DOHH2 (cell line): ENCODE data around the gene USPL1.
A peak's percentile ranks its signal among the peaks of the same experiment; 100 is the strongest.

Source experiments
- H3F3A ChIP-seq: fragments of 200-600 bp; sonication (generic), shearing (Covaris generic); 2 replicates; pipeline ENCODE4 v1.6.0; 2016; ENCODE audit warnings: antibody characterized with exemption, mild to moderate bottlenecking; ENCODE audit not compliant: control insufficient read depth, insufficient read depth
- H3K27ac ChIP-seq: fragments of 200-600 bp; sonication (generic); 2 replicates; pipeline ENCODE4 v1.5.1; 2014; ENCODE audit warnings: low read depth, mild to moderate bottlenecking, low read length, moderate library complexity
- H3K27me3 ChIP-seq: fragments of 200-600 bp; sonication (generic); 2 replicates; pipeline ENCODE4 v1.6.1; 2014; ENCODE audit warnings: mild to moderate bottlenecking, low read length, mixed read lengths; ENCODE audit not compliant: control insufficient read depth
- H3K36me3 ChIP-seq: fragments of 200-600 bp; sonication (generic); 2 replicates; pipeline ENCODE4 v1.6.1; 2014; ENCODE audit warnings: mild to moderate bottlenecking, low read length, moderate library complexity, mixed read lengths; ENCODE audit not compliant: control insufficient read depth
- H3K4me1 ChIP-seq: fragments of 200-600 bp; sonication (generic); 2 replicates; pipeline ENCODE4 v1.6.1; 2014; ENCODE audit warnings: mild to moderate bottlenecking, low read length, mixed read lengths; ENCODE audit not compliant: control insufficient read depth
- H3K4me2 ChIP-seq: fragments of 200-600 bp; sonication (generic); 2 replicates; pipeline ENCODE4 v1.6.0; 2014; ENCODE audit warnings: mild to moderate bottlenecking, low read length, moderate library complexity
- H3K4me3 ChIP-seq: fragments of 200-600 bp; sonication (generic); 2 replicates; pipeline ENCODE4 v1.5.1; 2014; ENCODE audit warnings: mild to moderate bottlenecking, low read length, mixed read lengths
- H3K79me2 ChIP-seq: fragments of 200-600 bp; sonication (generic); 2 replicates; pipeline ENCODE4 v1.6.1; 2014; ENCODE audit warnings: mild to moderate bottlenecking, low read length, mixed read lengths; ENCODE audit not compliant: control insufficient read depth
- H3K9me2 ChIP-seq: fragments of 200-600 bp; sonication (generic); replicated peaks from 2 replicates; pipeline ENCODE4 v1.6.1; 2014; ENCODE audit warnings: mild to moderate bottlenecking, low read length, mixed read lengths; ENCODE audit not compliant: control insufficient read depth
- H3K9me3 ChIP-seq: fragments of 200-600 bp; sonication (generic); 2 replicates; pipeline ENCODE4 v1.6.1; 2014; ENCODE audit warnings: antibody characterized with exemption, low read length, mixed read lengths; ENCODE audit not compliant: control insufficient read depth, insufficient read depth
- H4K20me1 ChIP-seq: fragments of 200-600 bp; sonication (generic); 2 replicates; pipeline ENCODE4 v1.6.0; 2014; ENCODE audit warnings: low read depth, mild to moderate bottlenecking, antibody characterized with exemption, low read length, moderate library complexity; ENCODE audit not compliant: control insufficient read depth, insufficient read depth
- CTCF ChIP-seq: fragments of 200-600 bp; sonication (generic); IDR thresholded peaks from one replicate; pipeline ENCODE4 v1.5.1; 2014; ENCODE audit warnings: antibody characterized with exemption, mild to moderate bottlenecking, low read depth, low read length; ENCODE audit not compliant: poor library complexity, severe bottlenecking
- EZH2phosphoT487 ChIP-seq: fragments of 200-600 bp; sonication (generic); IDR thresholded peaks from 2 replicates; pipeline ENCODE4 v1.6.1; 2017; ENCODE audit warnings: borderline replicate concordance, mild to moderate bottlenecking, antibody characterized with exemption, low read length, moderate library complexity, mixed read lengths

Gene USPL1

GRCh38 chr13:30610311-30610710 is 7.4 kb upstream of the USPL1 start:
- no peaks in the 10 kb centered on the region for H3K9me2 ChIP-seq
- H3K79me2 ChIP-seq: peaks cover 66% of the 10 kb centered on the region
- no peaks in the 10 kb centered on the region for H3K27me3 ChIP-seq
- peak overlapping the region; percentile 63 for H3K4me2 ChIP-seq
- H3K27ac ChIP-seq: peak overlapping the region; percentile 40
- H3K9me3 ChIP-seq: no peaks in the 10 kb centered on the region
- peaks cover 29% of the 10 kb centered on the region for H3F3A ChIP-seq
- TF ChIP-seq CTCF (no peak), EZH2phosphoT487 (no peak)
- H3K4me3 ChIP-seq: peak overlapping the region; percentile 50
- no peaks in the 10 kb centered on the region for H4K20me1 ChIP-seq
- H3K4me1 ChIP-seq: peaks cover 83% of the 10 kb centered on the region
- H3K36me3 ChIP-seq: peaks cover 30% of the 10 kb centered on the region

GRCh38 chr13:30615481-30615865 is 2.2 kb upstream of the USPL1 start:
- H3F3A ChIP-seq: peaks cover 28% of the 10 kb centered on the region
- H3K27ac ChIP-seq: peak overlapping the region; percentile 91
- peak overlapping the region; percentile 69 for H3K4me2 ChIP-seq
- no peaks in the 10 kb centered on the region for H3K9me3 ChIP-seq
- H3K27me3 ChIP-seq: no peaks in the 10 kb centered on the region
- peak overlapping the region; percentile 79 for H3K4me3 ChIP-seq
- no peak for TF ChIP-seq EZH2phosphoT487
- TF ChIP-seq CTCF: no peak
- peaks cover 68% of the 10 kb centered on the region for H3K4me1 ChIP-seq
- peaks cover 41% of the 10 kb centered on the region for H3K36me3 ChIP-seq
- H3K9me2 ChIP-seq: no peaks in the 10 kb centered on the region
- peaks cover 19% of the 10 kb centered on the region for H4K20me1 ChIP-seq
- H3K79me2 ChIP-seq: peaks cover 93% of the 10 kb centered on the region

- peaks cover 22% of the 10 kb centered on the region for H4K20me1 ChIP-seq
- peaks cover 95% of the 10 kb centered on the region for H3K79me2 ChIP-seq
- peaks cover 25% of the 10 kb centered on the region for H3F3A ChIP-seq
- H3K27me3 ChIP-seq: no peaks in the 10 kb centered on the region
- peaks cover 45% of the 10 kb centered on the region for H3K36me3 ChIP-seq
- peak overlapping the region; percentile 79 for H3K4me3 ChIP-seq
- peaks cover 67% of the 10 kb centered on the region for H3K4me1 ChIP-seq
- H3K9me2 ChIP-seq: no peaks in the 10 kb centered on the region
- TF ChIP-seq EZH2phosphoT487: no peak
- TF ChIP-seq CTCF: no peak
- H3K4me2 ChIP-seq: peak overlapping the region; percentile 69
- H3K27ac ChIP-seq: peak overlapping the region; percentile 91
- H3K9me3 ChIP-seq: no peaks in the 10 kb centered on the region
These were observed 1.7 kb upstream of the USPL1 start for GRCh38 chr13:30615866-30616541.

GRCh38 chr13:30616927-30617314 is 799 bp upstream of the USPL1 start:
- H3K27ac ChIP-seq: peak overlapping the region; percentile 91
- peak overlapping the region; percentile 79 for H3K4me3 ChIP-seq
- H3K27me3 ChIP-seq: no peaks in the 10 kb centered on the region
- peaks cover 95% of the 10 kb centered on the region for H3K79me2 ChIP-seq
- peaks cover 22% of the 10 kb centered on the region for H4K20me1 ChIP-seq
- peaks cover 60% of the 10 kb centered on the region for H3K4me1 ChIP-seq
- peaks cover 22% of the 10 kb centered on the region for H3F3A ChIP-seq
- peak overlapping the region; percentile 69 for H3K4me2 ChIP-seq
- TF ChIP-seq CTCF (no peak), EZH2phosphoT487 (no peak)
- H3K9me2 ChIP-seq: no peaks in the 10 kb centered on the region
- H3K36me3 ChIP-seq: peaks cover 47% of the 10 kb centered on the region
- H3K9me3 ChIP-seq: no peaks in the 10 kb centered on the region
